Natural killer cell (primary cell): ENCODE data around the gene FAM20B. TPM values are rescaled to one million over a fixed set of nuclear protein-coding genes. Genes with fewer than 3 reads are reported as not detected.

ENCODE experiments used
- ATAC-seq, 3 donors: fragments of 150-1000 bp in 2 of 3; fragments of 200-7000 bp in 1 of 3; cut with Tn5 transposase; 1 replicate in 1 of 3; 2 replicates in 2 of 3; pipeline ENCODE4 v1.10.0; 2021; ENCODE audit warnings: mild to moderate bottlenecking in 2 of 3, moderate library complexity in 2 of 3
- DNase-seq, 2 donors: peaks; one replicate each; pipeline versions ENCODE4 v3.0.0 to v3.0.0-alpha.2; 2013 to 2021; ENCODE audit warnings: mixed read lengths in 1 of 2
- H3K27ac ChIP-seq: one replicate; pipeline ENCODE4 v1.5.1; 2013; ENCODE audit warnings: mild to moderate bottlenecking, low read length
- H3K27me3 ChIP-seq: one replicate; pipeline ENCODE4 v1.6.1; 2013; ENCODE audit warnings: low read length; ENCODE audit not compliant: control insufficient read depth, insufficient read depth
- H3K36me3 ChIP-seq: one replicate; pipeline ENCODE4 v1.6.1; 2013; ENCODE audit warnings: low read length; ENCODE audit not compliant: control insufficient read depth, insufficient read depth
- H3K4me1 ChIP-seq: one replicate; pipeline ENCODE4 v1.6.1; 2013; ENCODE audit warnings: low read length; ENCODE audit not compliant: control insufficient read depth, insufficient read depth
- H3K4me3 ChIP-seq: one replicate; pipeline ENCODE4 v1.5.1; 2013; ENCODE audit warnings: low read length
- H3K9me3 ChIP-seq: one replicate; pipeline ENCODE4 v1.6.1; 2013; ENCODE audit warnings: low read length; ENCODE audit not compliant: control insufficient read depth, insufficient read depth
- H3K27ac Mint-ChIP-seq, 2 donors: one replicate each; pipeline ENCODE4 v1.8.0; 2022; ENCODE audit warnings: mild to moderate bottlenecking in 2 of 2, mixed read lengths in 2 of 2, moderate library complexity in 1 of 2
- H3K27me3 Mint-ChIP-seq, 2 donors: one replicate each; pipeline ENCODE4 v1.8.0; 2022; ENCODE audit warnings: low read depth in 2 of 2, mixed read lengths in 2 of 2
- H3K36me3 Mint-ChIP-seq: one replicate; pipeline ENCODE4 v1.8.0; 2022; ENCODE audit warnings: mixed read lengths
- H3K4me1 Mint-ChIP-seq, 2 donors: one replicate each; pipeline ENCODE4 v1.8.0; 2022; ENCODE audit warnings: mixed read lengths in 2 of 2
- H3K4me3 Mint-ChIP-seq: one replicate; pipeline ENCODE4 v1.8.0; 2022; ENCODE audit warnings: mild to moderate bottlenecking, moderate library complexity, mixed read lengths
- H3K9me3 Mint-ChIP-seq, 2 donors: one replicate each; pipeline ENCODE4 v1.8.0; 2022; ENCODE audit warnings: mixed read lengths in 2 of 2
- WGBS: methylation state at CpG from one replicate; pipeline ENCODE4 v1.1.7; 2013; ENCODE audit warnings: missing lambda C conversion rate; ENCODE audit not compliant: insufficient coverage; 5-methylcytosine and 5-hydroxymethylcytosine counted together
- intact Hi-C: fragments of 100-400 bp; cut with micrococcal nuclease; formaldehyde crosslinking; loops from one replicate; pipeline ENCODE4 v1.14.2; 2022
- total RNA-seq, 4 donors: library from RNA; stranded (reverse); fragments of 120-200 nt in 1 of 4; gene quantifications; one replicate each; pipeline versions ENCODE4 v1.2.3 to v1.2.4, GENCODE V29; 2013 to 2022
- TF ChIP-seq, protein P1 (sequence below): fragments of 200-600 bp; IDR thresholded peaks from one replicate; pipeline ENCODE4 v1.8.0; 2022; ENCODE audit warnings: antibody characterized with exemption

FAM20B gene
- total RNA-seq, 3 donors from 2014 or later (not counting 1 experiment from before 2014, with no cell fraction given) = 27.6 to 35.2 (median 29.0) TPM

DNA sequence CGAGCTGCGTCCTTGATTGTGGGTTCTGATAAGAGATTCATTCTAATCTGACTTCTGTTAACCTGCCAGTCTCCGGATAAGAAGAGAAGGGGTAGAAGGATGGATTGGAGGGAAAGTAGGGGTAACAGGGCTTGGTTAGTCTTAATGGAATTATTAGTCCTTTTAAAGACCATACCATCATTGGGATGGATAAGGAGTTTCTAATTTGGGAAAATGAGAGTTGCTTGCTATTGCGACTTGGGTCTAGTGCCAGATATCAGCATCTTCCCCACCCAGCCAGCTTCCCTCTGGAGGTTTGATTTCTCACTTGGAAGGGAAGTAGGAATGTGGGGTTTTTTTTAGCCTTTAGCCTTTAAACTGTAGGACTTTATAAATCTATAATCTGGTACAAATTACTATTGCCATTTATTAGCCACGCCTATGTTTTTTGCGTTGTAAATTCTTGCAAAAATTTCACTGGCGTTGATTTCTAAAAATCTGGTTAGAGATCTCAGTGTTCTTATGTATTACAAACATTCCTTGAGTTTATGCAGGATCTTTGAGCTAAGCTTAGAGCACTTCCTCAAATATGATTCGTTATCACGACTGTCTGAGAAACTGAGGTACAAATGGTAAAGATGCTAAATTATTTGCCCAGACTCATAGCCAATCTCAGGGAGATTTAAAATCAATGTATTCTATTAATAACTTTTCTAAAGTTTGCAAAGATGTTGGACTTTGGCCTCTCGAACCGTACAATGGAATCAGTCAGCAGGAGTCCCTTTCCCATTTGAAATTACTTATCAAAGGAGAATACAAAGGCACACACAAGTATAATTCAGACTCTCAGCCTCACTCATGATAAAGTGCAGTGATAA, 1.3 kb downstream of the FAM20B start:
- H3K9me3 ChIP-seq = no peaks in the 10 kb centered on the region
- Mint-ChIP-seq H3K4me3 (peak overlapping the region; percentile 93), H3K4me1 (peaks cover 56 to 57% of the 10 kb centered on the region in 2 donors), H3K27ac (peak overlapping the region; percentile 84 to 95), H3K36me3 (no peaks in the 10 kb centered on the region), H3K27me3 (peaks cover under 1 to 8% of the 10 kb centered on the region in 2 donors), H3K9me3 (no peaks in the 10 kb centered on the region)
- TF ChIP-seq, protein P1, sequence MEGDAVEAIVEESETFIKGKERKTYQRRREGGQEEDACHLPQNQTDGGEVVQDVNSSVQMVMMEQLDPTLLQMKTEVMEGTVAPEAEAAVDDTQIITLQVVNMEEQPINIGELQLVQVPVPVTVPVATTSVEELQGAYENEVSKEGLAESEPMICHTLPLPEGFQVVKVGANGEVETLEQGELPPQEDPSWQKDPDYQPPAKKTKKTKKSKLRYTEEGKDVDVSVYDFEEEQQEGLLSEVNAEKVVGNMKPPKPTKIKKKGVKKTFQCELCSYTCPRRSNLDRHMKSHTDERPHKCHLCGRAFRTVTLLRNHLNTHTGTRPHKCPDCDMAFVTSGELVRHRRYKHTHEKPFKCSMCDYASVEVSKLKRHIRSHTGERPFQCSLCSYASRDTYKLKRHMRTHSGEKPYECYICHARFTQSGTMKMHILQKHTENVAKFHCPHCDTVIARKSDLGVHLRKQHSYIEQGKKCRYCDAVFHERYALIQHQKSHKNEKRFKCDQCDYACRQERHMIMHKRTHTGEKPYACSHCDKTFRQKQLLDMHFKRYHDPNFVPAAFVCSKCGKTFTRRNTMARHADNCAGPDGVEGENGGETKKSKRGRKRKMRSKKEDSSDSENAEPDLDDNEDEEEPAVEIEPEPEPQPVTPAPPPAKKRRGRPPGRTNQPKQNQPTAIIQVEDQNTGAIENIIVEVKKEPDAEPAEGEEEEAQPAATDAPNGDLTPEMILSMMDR = no peak
- peaks cover 9% of the 10 kb centered on the region for H3K4me1 ChIP-seq
- no peaks in the 10 kb centered on the region for H3K36me3 ChIP-seq
- DNase-seq (no peak), ATAC-seq (no peak)
- H3K27ac ChIP-seq = peak overlapping the region; percentile 95
- no peaks in the 10 kb centered on the region for H3K27me3 ChIP-seq
- peak overlapping the region; percentile 67 for H3K4me3 ChIP-seq
- 20% methylated on average over 7 of the region's 11 CpGs for WGBS
- intact Hi-C loops = loop anchor here (5.0 kb wide), 3 partner anchors 265 to 855 kb away; partner anchors contain the start of genes AXDND1, SOAT1 and TOR1AIP1

DNA sequence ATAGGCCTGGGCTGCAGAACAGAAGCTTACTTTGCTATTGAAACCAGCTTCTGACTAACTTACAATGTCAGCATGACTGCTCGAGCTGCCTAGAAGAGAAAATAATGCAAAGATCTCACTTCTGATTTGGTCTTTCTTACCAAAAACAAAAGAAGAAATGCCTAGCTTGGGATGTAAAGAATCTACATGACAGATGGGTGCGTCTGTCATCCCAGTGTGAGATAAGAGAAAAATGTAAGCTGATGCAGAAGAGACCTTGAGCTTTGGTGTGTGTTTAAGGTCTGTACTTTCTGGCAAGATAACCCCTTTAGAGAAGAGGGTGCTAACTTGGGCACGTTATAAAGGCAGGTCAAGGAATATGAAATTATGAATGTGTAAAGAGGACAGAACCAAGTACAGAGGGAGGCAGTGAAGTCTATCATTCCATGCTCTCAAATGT, 3.6 kb downstream of the FAM20B start:
- intact Hi-C loops = loop anchor here (5.0 kb wide), 3 partner anchors 263 to 853 kb away; partner anchors contain the start of genes AXDND1, SOAT1 and TOR1AIP1
- Histone ChIP-seq H3K4me1 (peaks cover 16% of the 10 kb centered on the region), H3K27ac (no peak overlapping the region), H3K9me3 (no peaks in the 10 kb centered on the region), H3K27me3 (no peaks in the 10 kb centered on the region), H3K4me3 (no peak overlapping the region), H3K36me3 (no peaks in the 10 kb centered on the region)
- Mint-ChIP-seq H3K9me3 (no peaks in the 10 kb centered on the region), H3K4me3 (no peak overlapping the region), H3K4me1 (peaks cover 60 to 62% of the 10 kb centered on the region in 2 donors), H3K27ac (peak overlapping the region in 1 of 2 donors; percentile 1), H3K27me3 (no peaks in the 10 kb centered on the region), H3K36me3 (no peaks in the 10 kb centered on the region)
- no peak for ATAC-seq
- DNase-seq = no peak
- TF ChIP-seq, protein P1 = no peak
- WGBS = 75% methylated on average over 3 of the region's 3 CpGs

DNA sequence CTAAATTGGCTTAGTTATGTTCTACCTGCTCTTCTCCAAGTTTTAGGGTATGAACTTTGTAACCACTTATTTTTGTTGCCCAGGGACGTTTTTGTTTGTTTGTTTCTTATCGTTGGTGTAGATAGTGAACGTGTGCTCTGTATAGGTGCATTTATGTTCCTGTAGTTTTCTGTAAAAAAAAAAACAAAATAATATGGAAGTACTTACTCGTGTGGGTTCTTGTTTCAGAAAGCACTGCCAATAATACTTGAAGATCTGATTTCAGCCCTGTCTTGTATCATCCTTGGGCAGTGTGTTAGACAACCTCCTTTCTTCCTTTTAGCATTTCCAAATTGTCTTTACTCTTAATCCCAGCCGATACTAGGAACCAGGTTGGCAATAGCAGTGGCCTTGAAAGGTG, 4.4 kb downstream of the FAM20B start:
- TF ChIP-seq, protein P1 = no peak
- Histone ChIP-seq H3K36me3 (no peaks in the 10 kb centered on the region), H3K27me3 (no peaks in the 10 kb centered on the region), H3K9me3 (no peaks in the 10 kb centered on the region), H3K4me1 (peaks cover 18% of the 10 kb centered on the region), H3K4me3 (no peak overlapping the region), H3K27ac (no peak overlapping the region)
- Mint-ChIP-seq H3K27ac (no peak overlapping the region), H3K27me3 (no peaks in the 10 kb centered on the region), H3K4me1 (peaks cover 60 to 65% of the 10 kb centered on the region in 2 donors), H3K9me3 (no peaks in the 10 kb centered on the region), H3K4me3 (no peak overlapping the region), H3K36me3 (no peaks in the 10 kb centered on the region)
- DNase-seq = no peak
- intact Hi-C loops = no loop called here
- ATAC-seq = no peak
- 87% methylated on average over 4 of the region's 5 CpGs for WGBS
